HG03354 (cell line): ENCODE results near the gene CD160.

Experiments
- ATAC-seq: cut with Tn5 transposase; IDR thresholded peaks from one replicate; pipeline ENCODE4 v1.9.1; 2021; ENCODE audit warnings: mild to moderate bottlenecking; ENCODE audit not compliant: unreplicated experiment, poor library complexity, severe bottlenecking

The CD160 gene

GRCh38 chr1:145784409-145784808 is 65.1 kb downstream of the CD160 start:
- no peak for ATAC-seq

DNA sequence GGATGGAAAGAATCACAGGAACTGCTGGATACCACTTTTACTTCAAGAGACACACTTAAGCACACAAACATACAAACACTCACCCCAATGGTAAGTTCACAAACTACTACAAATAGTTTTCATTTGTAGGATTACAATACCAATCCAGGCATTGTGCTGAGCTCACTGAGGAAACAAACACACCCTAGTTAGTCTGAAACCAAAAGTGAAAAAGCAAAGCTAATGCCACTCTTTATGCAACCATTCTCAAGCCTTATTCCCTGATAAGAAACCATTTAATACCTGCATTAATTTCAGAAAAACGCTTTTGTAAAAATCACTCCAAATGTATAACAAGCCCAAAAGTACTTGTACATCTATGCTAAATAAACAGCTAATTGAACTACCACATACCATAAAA is 66.2 kb downstream of the CD160 start:
- no peak for ATAC-seq

- no peak for ATAC-seq
Observed at GRCh38 chr1:145786271-145786670, 67.0 kb downstream of the CD160 start.

GRCh38 chr1:145788580-145788979 is 69.3 kb downstream of the CD160 start:
- no peak for ATAC-seq
